LNCaP clone FGC (cell line): ENCODE results near the gene NDUFS5.
"Not testable (repeated sequence)": the region's sequence is repeated elsewhere in the genome, so short reads cannot be mapped to it uniquely, and the experiment has no call there.

ENCODE experiments used
- DNase-seq: peaks from one replicate; pipeline ENCODE4 v3.0.0-alpha.2; 2011; ENCODE audit warnings: low read depth
- H3K4me3 ChIP-seq: 2 replicates; pipeline ENCODE4 v1.5.1; 2011; ENCODE audit warnings: mild to moderate bottlenecking, low read depth, low read length, control low read depth
- TF ChIP-seq, protein P1 (sequence below): IDR thresholded peaks from 2 replicates; pipeline ENCODE4 v1.5.1; 2012; ENCODE audit warnings: mild to moderate bottlenecking; ENCODE audit not compliant: control insufficient read depth, insufficient read depth; ENCODE audit errors: extremely low read depth

Gene NDUFS5

GRCh38 chr1:39003281-39003680, 22.9 kb upstream of the NDUFS5 start:
- DNase-seq = no peak

GRCh38 chr1:39003794-39004193, 22.4 kb upstream of the NDUFS5 start:
- TF ChIP-seq, protein P1, sequence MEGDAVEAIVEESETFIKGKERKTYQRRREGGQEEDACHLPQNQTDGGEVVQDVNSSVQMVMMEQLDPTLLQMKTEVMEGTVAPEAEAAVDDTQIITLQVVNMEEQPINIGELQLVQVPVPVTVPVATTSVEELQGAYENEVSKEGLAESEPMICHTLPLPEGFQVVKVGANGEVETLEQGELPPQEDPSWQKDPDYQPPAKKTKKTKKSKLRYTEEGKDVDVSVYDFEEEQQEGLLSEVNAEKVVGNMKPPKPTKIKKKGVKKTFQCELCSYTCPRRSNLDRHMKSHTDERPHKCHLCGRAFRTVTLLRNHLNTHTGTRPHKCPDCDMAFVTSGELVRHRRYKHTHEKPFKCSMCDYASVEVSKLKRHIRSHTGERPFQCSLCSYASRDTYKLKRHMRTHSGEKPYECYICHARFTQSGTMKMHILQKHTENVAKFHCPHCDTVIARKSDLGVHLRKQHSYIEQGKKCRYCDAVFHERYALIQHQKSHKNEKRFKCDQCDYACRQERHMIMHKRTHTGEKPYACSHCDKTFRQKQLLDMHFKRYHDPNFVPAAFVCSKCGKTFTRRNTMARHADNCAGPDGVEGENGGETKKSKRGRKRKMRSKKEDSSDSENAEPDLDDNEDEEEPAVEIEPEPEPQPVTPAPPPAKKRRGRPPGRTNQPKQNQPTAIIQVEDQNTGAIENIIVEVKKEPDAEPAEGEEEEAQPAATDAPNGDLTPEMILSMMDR = no peak
- no peak overlapping the region for H3K4me3 ChIP-seq
- no peak for DNase-seq

More at GRCh38 chr1:39003281-39003680, 22.9 kb upstream of the NDUFS5 start:
- H3K4me3 ChIP-seq = no peak overlapping the region
- TF ChIP-seq, protein P1 = no peak

DNA sequence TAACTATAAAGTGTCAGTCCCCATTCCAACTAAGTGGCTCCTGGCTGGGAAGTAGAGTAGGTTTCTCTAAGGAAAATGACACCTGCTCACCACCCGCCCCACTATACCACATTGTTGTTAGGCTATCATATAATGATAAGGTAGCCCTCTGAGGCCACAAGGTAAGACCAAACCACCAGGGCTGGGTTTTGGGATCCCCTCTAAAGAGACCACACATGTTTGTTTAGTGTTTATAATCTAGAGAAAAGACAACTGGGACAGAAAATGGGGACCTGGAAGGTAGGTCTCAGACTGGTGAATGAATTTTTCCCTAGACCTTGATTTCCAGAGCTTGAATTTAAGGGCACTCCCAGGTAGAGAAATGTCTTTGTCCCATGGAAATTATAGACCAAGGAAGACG, 19.9 kb upstream of the NDUFS5 start:
- H3K4me3 ChIP-seq = no peak overlapping the region
- no peak for DNase-seq
- TF ChIP-seq, protein P1 = no peak

- no peak for DNase-seq
- no peak overlapping the region for H3K4me3 ChIP-seq
- TF ChIP-seq, protein P1 = no peak
These were observed 19.2 kb upstream of the NDUFS5 start for GRCh38 chr1:39006726-39007645.

DNA sequence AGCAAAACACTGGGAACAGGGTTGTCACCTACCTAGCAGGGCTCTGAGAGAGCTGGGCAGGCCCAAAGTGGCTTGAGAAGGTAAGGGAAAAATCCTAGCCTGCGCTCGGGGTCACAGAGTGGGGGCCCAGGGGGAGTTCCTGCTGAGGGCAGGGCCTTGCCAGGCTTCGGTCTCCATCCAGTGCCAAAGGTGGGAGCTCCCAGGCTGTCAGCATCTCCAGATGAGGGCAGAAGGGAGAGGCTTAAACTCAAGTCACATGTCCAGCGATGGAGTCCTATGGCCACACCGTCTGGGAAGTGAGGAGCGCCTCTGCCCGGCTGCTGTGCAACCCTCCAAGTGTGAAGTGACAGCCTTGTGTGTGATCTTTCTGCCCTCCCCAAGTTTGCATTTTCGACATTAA, 11.2 kb upstream of the NDUFS5 start:
- not testable (repeated sequence) for DNase-seq, H3K4me3 ChIP-seq

DNA sequence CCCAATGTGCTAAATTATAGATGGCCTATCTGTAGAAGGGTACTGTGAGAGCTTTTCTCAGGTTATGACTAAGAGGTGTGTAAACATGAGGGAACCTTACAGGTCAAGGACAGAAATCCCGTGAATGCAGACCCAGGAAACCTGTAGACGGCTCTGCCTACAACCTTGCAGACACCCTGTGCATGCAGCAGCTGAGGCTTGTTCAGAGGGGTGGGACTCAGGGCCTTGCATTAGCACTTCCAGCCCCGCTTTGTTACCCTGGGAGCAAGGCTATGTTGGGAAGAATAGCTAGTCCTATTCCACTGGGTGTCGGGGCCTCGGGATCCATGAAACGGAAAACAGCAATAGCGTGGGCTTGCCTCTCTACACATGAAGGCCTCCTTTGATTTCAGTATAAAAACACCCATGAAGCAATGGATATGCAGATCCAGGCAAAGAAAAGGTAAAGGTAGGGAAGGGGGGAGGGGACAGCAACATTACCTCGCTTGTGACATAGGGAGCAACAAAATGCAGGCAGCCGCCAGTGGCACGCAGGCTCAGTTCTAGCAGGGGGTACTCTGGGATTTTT, 9.5 kb upstream of the NDUFS5 start:
- no peak for DNase-seq
- TF ChIP-seq, protein P1 = no peak
- no peak overlapping the region for H3K4me3 ChIP-seq

- H3K4me3 ChIP-seq = no peak overlapping the region
- TF ChIP-seq, protein P1 = no peak
- DNase-seq = no peak
These were observed 8.9 kb upstream of the NDUFS5 start for GRCh38 chr1:39017266-39017665.

GRCh38 chr1:39020494-39020893, 5.7 kb upstream of the NDUFS5 start:
- not testable (repeated sequence) for H3K4me3 ChIP-seq, DNase-seq
